HG03025 (cell line): ENCODE data around the gene DNAJB6.

Experiments
- ATAC-seq: cut with Tn5 transposase; IDR thresholded peaks from one replicate; pipeline ENCODE4 v1.9.1; 2021; ENCODE audit warnings: mild to moderate bottlenecking, moderate library complexity; ENCODE audit not compliant: unreplicated experiment, low FRiP score

The DNAJB6 gene

DNA sequence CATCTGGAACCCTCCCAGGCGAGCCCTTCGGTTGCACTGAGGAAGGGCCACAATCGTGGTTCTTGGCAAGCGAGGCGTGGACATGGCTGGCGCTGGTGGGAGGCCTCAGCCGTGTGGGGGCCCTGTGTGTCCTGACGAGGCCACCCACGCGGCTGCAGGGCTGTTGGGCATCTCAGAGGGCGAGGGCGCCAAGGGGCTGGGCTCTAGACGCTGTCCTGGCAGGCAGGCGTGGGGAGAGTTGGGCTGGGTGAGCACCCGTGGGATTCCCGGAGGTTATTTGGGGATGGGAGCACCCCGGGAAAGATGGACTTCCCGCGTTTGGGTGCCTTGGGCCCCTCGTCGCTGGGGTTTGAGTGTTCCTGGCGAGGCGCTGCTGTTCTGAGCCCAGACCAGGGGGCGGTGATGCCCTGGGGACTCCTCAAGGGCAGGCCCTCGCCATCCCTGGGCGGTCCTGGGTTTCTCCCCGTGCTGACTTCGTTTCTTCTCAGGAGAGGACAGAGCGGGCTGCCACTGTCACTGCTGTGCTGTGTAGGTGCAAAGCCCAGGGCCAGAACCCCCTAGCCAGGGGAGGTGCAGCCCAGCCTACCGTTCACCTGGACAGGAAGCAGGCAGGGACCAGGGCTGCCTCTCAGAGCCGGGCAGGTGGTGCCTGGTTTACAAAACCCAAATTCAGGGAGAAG is 87.2 kb downstream of the DNAJB6 start:
- ATAC-seq = no peak

DNA sequence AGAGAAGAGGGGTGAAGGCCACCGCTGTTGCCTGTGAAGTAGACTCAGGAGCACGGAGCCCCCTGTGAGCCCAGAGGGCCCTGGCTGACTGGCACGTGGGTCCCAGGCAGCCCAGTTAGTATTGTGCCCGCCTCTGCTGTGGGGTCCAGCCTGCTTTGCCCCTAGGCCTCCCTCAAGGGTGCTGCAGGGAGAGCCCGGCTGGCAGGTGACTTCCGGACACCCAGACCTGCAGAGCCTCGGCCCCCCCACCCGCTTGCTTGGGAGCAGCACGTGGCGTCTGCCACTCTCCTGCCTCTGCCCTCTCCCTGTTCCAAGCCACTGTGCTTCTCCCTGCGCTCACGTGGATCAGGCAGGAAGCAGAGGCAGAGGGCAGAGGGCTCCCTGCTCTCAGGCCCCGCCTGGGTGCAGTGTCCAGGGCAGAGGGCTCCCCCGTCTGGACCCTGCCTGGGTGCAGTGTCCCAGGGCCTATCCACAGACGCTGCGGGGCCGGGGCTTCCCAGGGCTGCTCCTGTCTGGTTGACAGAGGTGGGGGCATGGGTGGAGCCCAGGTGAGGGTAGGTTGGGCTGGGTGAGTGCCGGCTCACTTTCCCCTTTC is 88.4 kb downstream of the DNAJB6 start:
- ATAC-seq = no peak

DNA sequence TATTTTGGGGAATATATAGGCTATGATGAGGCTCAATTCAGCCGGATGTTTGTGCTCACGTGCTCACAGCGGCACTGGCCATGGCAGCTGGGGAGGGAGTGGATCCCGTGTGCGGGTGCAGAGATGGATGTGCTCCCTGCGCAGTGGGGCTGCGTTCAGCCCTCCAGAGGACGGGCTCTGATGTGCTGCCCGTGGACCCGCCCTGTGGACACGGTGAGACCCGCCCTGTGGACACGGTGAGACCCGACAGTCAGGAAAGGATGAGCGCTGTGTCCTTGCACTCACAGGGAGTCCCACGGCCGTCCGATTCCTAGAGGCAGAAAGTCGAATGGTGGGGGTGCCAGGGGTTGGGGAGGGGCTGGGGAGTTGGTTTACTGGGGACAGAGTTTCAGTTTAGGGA is 89.0 kb downstream of the DNAJB6 start:
- no peak for ATAC-seq

DNA sequence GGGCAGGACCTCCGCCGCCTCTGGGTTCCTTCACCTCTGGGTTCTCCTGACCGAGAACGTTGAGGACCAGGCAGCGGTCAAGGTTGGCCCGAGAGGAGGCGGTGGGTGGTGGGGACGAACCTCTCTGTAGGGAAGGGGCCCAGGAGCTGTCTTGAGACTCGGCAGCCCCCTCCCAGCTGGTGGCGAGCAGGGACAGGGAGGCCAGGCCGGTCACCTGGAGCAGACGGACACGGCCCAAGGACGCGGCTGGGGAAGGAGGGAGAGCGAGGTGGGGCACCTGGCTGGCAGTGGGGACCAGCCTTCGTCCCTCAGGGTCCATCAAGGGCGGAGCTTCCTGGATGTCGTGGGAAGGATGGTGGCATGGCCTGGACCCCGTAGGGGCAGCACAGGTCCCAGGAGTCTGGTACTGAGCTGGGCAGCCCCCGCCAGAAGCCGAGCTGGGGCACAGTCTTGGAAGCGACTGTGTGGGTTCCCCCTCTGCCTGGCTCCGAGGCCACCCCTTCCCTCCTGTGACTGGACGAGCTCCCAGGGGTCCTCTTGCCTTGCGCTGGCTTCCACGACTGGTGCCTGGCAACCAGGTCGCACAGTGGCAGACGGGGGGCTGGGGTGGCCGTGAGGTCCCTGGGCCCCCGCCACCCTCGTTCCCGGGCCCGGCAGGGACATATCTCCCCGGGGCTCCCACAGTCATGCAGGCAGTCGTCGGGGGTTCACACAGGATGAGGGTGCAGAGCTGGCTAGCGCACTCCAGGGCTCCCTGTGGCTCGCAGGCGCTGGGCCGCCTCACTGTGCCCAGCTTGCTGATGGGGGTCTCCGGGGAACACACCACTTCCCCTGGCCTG is 89.9 kb downstream of the DNAJB6 start:
- no peak for ATAC-seq

- ATAC-seq = no peak
These were observed 91.2 kb downstream of the DNAJB6 start for GRCh38 chr7:157427811-157428553.

DNA sequence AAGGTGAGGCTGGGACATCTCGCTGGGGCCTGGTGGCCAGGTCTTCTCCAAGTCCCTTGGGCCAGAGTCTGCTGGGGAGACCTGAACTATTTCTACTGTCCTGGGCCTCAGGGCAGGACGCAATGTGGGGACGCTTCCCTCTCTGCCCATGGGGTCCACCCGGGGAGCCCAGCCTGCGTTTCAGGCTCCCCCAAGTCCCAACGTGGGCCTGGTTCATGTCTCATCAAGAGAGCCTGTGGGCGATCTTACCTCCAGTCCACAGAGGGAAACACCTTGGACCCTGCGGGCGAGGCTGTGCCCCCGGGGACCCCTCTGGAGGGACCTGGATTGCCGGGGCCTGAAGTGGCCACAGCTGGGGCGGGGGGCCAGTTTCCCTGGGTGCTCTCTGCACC is 91.7 kb downstream of the DNAJB6 start:
- ATAC-seq = no peak

GRCh38 chr7:157429001-157429679 is 92.3 kb downstream of the DNAJB6 start:
- no peak for ATAC-seq

DNA sequence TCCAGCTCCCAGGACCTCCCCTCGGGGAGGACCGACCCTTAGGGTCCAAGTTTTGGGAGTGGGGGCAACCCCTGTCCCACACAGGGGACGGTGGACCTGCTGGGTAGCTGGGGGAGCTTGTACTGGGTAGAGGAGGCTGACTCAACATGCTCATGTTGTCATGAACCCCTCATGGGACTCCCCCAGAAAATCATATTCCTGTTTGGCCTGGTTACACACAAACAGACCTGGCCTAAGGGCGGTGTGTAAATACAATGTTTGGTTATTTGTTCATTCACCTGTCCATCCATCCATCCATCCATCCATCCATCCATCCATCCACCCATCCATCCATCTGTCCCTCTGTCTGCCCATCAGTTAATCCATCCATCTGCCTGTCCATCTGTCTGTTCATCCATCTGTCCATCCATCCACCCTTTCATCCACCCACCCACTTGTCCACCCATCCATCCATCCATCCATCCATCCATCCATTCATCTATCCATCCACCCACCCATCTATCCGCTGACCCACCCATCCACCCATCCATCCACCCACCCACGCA is 92.9 kb downstream of the DNAJB6 start:
- ATAC-seq = no peak

DNA sequence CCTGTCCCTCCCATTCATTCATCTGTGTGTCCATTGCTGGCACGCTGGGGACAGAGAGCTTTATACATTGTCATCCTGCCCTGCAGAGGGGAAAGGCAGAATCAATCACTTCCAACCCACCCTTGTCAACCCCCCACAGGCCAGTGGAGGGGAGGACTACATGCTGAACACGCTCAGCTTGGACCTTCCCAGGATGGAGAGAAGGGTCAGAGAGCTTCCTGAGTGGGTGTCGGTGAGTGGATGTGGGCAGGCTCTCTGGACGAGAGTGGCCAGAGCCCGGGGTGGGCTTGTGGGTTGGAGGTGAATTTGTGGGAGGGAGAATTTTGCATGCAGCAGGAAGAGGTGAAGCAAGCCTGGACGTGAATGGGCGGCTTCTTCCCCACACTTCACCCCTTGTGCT is 93.9 kb downstream of the DNAJB6 start:
- no peak for ATAC-seq

DNA sequence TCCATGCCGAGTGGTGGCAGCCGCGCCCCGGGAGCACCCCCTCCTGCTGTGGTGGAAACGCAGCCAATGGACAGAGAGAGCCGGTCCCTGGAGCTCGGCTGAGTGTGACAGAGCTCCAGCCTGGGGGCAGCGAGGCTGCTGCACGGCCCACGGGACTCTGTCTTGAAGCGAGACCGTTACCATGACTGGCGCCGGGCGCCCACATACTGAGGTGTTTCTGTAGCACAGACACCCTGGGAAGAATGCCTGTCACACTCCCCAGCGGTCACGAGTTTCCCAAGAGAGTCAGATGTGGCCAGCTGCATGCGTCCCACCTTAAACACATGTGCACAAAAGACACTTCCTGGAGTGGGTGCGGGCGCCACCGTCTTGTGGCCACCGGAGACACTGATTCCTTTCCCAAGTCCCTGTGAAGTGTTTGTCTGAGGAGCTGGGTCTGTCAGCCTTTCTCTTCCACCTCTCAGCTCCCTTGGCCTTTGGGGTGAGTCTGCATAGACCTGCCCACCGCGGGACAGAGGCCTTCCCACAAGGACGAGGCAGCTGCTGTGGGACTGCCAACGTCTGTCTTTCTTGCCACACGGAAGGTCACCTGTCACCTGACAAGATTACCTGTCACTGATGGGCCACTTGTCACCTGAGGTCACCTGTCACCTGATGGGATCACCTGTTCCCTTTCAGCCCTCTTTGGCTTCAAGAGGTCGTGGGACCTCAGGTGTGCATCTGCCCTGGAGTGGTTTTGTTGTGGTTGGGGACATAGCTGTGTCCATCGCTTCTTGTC is 94.6 kb downstream of the DNAJB6 start:
- ATAC-seq = no peak

GRCh38 chr7:157431951-157432540 is 95.2 kb downstream of the DNAJB6 start:
- no peak for ATAC-seq

- ATAC-seq = no peak
These were observed 95.7 kb downstream of the DNAJB6 start for GRCh38 chr7:157432541-157432956.

- no peak for ATAC-seq
These were observed 96.3 kb downstream of the DNAJB6 start for GRCh38 chr7:157432957-157433576.

GRCh38 chr7:157433628-157434027 is 96.8 kb downstream of the DNAJB6 start:
- ATAC-seq = no peak

- ATAC-seq = no peak
These were observed 97.4 kb downstream of the DNAJB6 start for GRCh38 chr7:157434231-157434630.

DNA sequence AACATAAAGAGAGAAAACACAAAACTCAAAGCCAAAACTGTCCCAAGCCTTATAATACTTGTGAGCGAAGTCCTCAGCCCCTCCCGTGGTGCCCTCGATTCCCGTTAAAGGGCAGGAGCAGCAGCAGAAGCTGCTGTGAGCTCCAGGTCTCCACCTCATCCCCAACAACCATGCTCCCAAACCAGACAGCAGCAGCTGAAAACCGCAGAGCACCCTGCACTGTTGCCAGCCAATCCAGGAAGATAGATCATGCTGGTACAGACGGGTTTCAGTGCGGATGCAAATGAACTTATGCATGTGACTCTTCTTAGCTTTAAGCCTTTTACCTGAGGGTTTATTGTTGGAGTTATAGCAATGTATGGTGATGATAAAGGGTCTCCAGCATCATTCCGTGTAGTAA is 97.9 kb downstream of the DNAJB6 start:
- no peak for ATAC-seq

DNA sequence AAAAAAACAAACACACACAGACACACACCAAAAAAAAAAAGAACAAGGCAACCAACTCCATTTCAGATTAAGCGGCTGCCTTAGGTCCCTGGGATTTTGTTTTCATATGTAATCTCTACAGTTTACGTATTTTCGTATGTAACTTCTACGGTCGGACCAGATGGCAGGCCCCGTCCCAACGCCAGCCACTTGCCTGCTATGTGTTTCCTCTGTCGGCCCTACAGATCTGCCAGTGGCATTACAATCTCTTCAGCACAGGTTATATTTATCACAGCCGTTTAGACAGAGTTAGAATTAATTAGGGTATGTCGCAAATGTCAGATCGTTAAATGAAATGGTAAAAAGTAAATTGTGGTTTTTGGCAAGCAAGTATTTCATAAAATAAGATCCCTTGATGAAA is 99.3 kb downstream of the DNAJB6 start:
- ATAC-seq = no peak

DNA sequence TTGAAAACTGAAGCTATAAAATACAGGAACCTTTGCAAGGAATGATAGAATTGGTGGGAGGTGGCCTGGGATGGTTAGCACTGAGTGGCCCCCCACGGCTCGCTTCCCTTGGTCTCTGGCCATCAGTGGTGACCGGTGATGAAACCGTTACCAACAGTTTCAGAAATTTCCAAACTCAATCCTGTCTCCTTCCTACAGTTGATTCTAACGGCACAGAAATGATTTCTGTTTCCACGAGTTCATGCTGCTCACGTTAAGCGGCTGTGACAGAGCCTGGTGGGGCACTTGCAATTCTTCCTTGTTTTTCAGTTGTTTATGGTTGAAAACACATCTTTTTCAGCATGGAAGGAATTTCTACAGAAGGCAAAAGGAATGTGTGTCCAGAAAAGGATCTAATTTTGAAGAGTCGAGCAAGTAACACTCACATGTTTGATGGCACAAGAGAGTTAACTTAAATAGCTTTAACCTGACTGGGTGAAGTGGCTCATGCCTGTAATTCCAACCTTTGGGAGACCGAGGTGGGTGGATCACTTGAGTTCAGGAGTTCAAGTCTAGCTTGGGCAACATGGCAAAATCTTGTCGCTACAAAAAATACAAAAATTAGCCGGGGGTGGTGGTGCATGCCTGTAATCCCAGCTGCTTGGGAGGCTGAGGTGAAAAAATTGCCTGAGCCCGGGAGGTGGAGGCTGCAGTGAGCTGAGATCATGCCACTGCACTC is 100.1 kb downstream of the DNAJB6 start:
- ATAC-seq = no peak
